Right atrium auricular region (tissue), 2 donors: ENCODE results near the gene SPRR1B. TPM values are rescaled to one million over a fixed set of nuclear protein-coding genes. Genes with fewer than 3 reads are reported as not detected.

ENCODE experiments used
- DNase-seq: peaks from one replicate; pipeline ENCODE4 v3.0.0-alpha.2; 2019; ENCODE audit warnings: low spot score
- H3K27ac ChIP-seq, 2 donors: fragments of 200-600 bp; sonication (generic); 1 replicate in 1 of 2; 2 replicates in 1 of 2; pipeline ENCODE4 v1.5.1; 2016 to 2019
- H3K27me3 ChIP-seq, 2 donors: fragments of 200-600 bp; sonication (generic); one replicate each; pipeline versions ENCODE4 v1.5.1 to v1.6.0; 2017 to 2019
- H3K36me3 ChIP-seq: fragments of 200-600 bp; sonication (generic); one replicate; pipeline ENCODE4 v1.5.1; 2016
- H3K4me1 ChIP-seq, 2 donors: fragments of 200-600 bp; sonication (generic); one replicate each; pipeline versions ENCODE4 v1.5.1 to v1.6.0; 2017 to 2019
- H3K4me3 ChIP-seq, 2 donors: fragments of 200-600 bp; sonication (generic); 1 replicate in 1 of 2; 2 replicates in 1 of 2; pipeline ENCODE4 v1.5.1; 2017 to 2019; ENCODE audit warnings: mild to moderate bottlenecking in 1 of 2, moderate library complexity in 1 of 2
- H3K9me3 ChIP-seq, 2 donors: fragments of 200-600 bp; sonication (generic); one replicate each; pipeline ENCODE4 v1.5.1; 2019
- total RNA-seq, 2 donors: library from RNA; depleted of rRNA; stranded (reverse); fragments of >200 nt; gene quantifications; one replicate each; pipeline ENCODE4 v1.1.0, GENCODE V29; 2016
- TF ChIP-seq, protein P1 (sequence below), 2 donors: fragments of 200-600 bp; sonication (generic); IDR thresholded peaks; one replicate each; pipeline ENCODE4 v1.5.1; 2019; ENCODE audit warnings: antibody characterized with exemption in 2 of 2

SPRR1B gene
- total RNA-seq, 2 donors from 2014 or later = not detected

DNA sequence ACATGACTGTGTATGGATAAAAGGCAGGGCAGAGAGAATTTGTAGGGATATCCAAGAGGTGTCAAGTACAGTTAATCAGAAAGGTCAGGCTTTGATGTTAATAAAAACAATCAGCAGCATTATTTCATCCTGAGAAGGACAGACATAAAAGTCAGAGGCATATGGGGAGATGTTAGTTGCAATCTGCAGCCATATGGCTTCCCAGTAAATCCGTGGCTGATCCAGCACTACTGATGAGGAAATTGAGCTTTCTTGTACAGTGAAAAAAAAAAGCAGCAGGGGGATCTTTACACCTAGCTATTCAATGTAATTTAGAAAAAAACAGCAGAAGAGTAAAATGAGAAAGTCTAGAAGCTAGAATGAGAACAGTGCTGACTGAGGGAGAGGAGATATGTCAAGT is 2.2 kb upstream of the SPRR1B start:
- H3K36me3 ChIP-seq = no peaks in the 10 kb centered on the region
- no peak overlapping the region for H3K27ac ChIP-seq
- DNase-seq = no peak
- no peaks in the 10 kb centered on the region for H3K27me3 ChIP-seq
- TF ChIP-seq, protein P1, sequence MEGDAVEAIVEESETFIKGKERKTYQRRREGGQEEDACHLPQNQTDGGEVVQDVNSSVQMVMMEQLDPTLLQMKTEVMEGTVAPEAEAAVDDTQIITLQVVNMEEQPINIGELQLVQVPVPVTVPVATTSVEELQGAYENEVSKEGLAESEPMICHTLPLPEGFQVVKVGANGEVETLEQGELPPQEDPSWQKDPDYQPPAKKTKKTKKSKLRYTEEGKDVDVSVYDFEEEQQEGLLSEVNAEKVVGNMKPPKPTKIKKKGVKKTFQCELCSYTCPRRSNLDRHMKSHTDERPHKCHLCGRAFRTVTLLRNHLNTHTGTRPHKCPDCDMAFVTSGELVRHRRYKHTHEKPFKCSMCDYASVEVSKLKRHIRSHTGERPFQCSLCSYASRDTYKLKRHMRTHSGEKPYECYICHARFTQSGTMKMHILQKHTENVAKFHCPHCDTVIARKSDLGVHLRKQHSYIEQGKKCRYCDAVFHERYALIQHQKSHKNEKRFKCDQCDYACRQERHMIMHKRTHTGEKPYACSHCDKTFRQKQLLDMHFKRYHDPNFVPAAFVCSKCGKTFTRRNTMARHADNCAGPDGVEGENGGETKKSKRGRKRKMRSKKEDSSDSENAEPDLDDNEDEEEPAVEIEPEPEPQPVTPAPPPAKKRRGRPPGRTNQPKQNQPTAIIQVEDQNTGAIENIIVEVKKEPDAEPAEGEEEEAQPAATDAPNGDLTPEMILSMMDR (IDR thresholded peaks at IDR 0.05) = no peak
- H3K9me3 ChIP-seq = no peaks in the 10 kb centered on the region
- no peaks in the 10 kb centered on the region for H3K4me1 ChIP-seq
- no peak overlapping the region for H3K4me3 ChIP-seq

- H3K27ac ChIP-seq = no peak overlapping the region
- TF ChIP-seq, protein P1 (IDR thresholded peaks at IDR 0.05) = no peak
- H3K36me3 ChIP-seq = no peaks in the 10 kb centered on the region
- H3K27me3 ChIP-seq = no peaks in the 10 kb centered on the region
- no peaks in the 10 kb centered on the region for H3K4me1 ChIP-seq
- DNase-seq = no peak
- no peak overlapping the region for H3K4me3 ChIP-seq
- H3K9me3 ChIP-seq = no peaks in the 10 kb centered on the region
Measured at GRCh38 chr1:153032073-153032472, 1.1 kb downstream of the SPRR1B start.

- Histone ChIP-seq H3K9me3 (no peaks in the 10 kb centered on the region), H3K4me3 (no peak overlapping the region), H3K27me3 (no peaks in the 10 kb centered on the region), H3K4me1 (no peaks in the 10 kb centered on the region), H3K27ac (no peak overlapping the region), H3K36me3 (no peaks in the 10 kb centered on the region)
- no peak for DNase-seq
- TF ChIP-seq, protein P1 (IDR thresholded peaks at IDR 0.05) = no peak
Measured at GRCh38 chr1:153032677-153033308, 1.8 kb downstream of the SPRR1B start.

DNA sequence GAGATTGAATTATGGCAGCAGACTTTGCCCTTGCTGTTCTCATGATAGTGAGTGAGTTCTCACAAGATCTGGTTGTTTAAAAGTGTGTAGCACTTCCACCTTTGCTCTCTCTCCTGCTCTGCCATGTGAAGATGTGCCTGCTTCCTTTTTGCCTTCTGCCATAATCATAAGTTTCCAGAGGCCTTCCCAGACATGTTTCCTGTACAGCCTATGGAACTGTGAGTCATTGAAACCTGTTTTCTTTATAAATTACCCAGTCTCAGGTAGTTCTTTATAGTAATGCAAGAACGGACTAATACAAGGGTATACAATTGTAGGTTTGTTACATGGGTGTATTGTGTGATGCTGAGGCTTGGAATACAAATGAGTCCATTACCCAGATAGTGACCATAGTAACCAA is 4.2 kb downstream of the SPRR1B start:
- Histone ChIP-seq H3K27ac (no peak overlapping the region), H3K27me3 (no peaks in the 10 kb centered on the region), H3K4me3 (no peak overlapping the region), H3K9me3 (no peaks in the 10 kb centered on the region), H3K4me1 (no peaks in the 10 kb centered on the region), H3K36me3 (no peaks in the 10 kb centered on the region)
- TF ChIP-seq, protein P1 (IDR thresholded peaks at IDR 0.05) = no peak
- no peak for DNase-seq

DNA sequence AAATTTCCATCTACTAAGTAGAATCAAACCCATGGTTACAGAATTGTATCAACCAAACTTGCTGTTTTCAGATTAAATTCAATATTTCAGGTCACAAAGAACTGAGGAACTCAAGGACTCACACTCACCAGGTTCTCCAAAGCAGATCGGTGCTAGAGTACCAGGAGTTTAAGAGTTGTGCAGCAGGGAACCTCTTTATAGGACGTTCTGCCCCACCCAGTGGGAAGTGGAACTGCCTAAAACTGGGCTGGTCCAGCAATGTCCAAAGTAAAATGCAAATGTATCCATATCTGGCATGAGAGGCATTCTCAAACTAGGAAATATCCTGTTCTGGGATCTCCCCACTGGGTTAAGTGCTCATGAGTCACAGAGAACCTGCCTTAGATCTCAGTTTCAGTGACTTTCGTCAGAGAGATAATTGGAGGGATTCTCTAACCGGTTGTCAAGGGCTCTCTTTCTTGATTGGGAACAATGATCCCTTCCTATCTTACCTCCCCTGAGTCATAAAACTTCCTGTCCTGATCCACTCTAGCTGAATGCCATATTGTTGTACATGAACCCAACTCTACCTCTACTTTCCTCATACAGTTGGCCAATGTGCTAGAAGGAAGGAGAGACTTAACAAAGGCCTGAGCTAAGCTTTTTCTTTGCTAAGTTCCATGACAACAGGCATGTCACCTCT is 10.1 kb downstream of the SPRR1B start, which contains the start of gene SPRR2D:
Gene SPRR2D (minus strand): TSS at position 171 of the 682 bp plus-strand sequence. CDS start 774 bp downstream, outside the sequence.
- no peaks in the 10 kb centered on the region for H3K27me3 ChIP-seq
- TF ChIP-seq, protein P1 (IDR thresholded peaks at IDR 0.05) = no peak
- no peak for DNase-seq
- H3K4me1 ChIP-seq = no peaks in the 10 kb centered on the region
- no peaks in the 10 kb centered on the region for H3K9me3 ChIP-seq
- no peak within 1 kb of the TSS for H3K27ac ChIP-seq
- H3K36me3 ChIP-seq = no peaks in the 10 kb centered on the region
- no peak within 1 kb of the TSS for H3K4me3 ChIP-seq
